A549 (cell line): ENCODE data around the gene SLC35F3.

Experiments used
- BHLHE40 ChIP-seq: IDR thresholded peaks from 2 replicates; pipeline ENCODE4 v1.6.1; 2012; ENCODE audit warnings: low read depth, low read length, inconsistent platforms
- CTCF ChIP-seq: fragments of >200 bp; sonication (Bioruptor Twin); formaldehyde crosslinking; IDR thresholded peaks from 3 replicates; pipeline ENCODE4 v1.5.1; 2016
- ELK1 ChIP-seq: fragments of 150-350 bp; IDR thresholded peaks from 2 replicates; pipeline ENCODE4 v1.6.1; 2014; ENCODE audit warnings: low read depth, mild to moderate bottlenecking, low read length
- RAD21 ChIP-seq, 2 experiments: fragments of >200 bp in 1 of 2; sonication (Bioruptor Twin) in 1 of 2; formaldehyde crosslinking in 1 of 2; IDR thresholded peaks in 1 of 2; conservative IDR thresholded peaks in 1 of 2; 2 replicates in 1 of 2; 3 replicates in 1 of 2; pipeline ENCODE4 v1.6.1; 2012 to 2018; ENCODE audit warnings: inconsistent platforms in 1 of 2
- SREBF2 ChIP-seq: fragments of 450-650 bp; IDR thresholded peaks from 2 replicates; pipeline ENCODE4 v1.6.1; 2014; ENCODE audit warnings: mild to moderate bottlenecking, moderate library complexity

GRCh38 chr1:234188454-234188792 lies 283.9 kb downstream of the SLC35F3 start:
- TF ChIP-seq BHLHE40 (no peak), RAD21 (conservative IDR thresholded peaks at IDR 0.05 in 1 of 2, IDR thresholded peaks at IDR 0.05 in 1 of 2) (no peak), CTCF (no peak), SREBF2 (no peak), ELK1 (no peak)
